Loucy (cell line): ENCODE measurements around the gene RABAC1.

Source experiments
- H2AFZ ChIP-seq: fragments of 200-600 bp; sonication (generic); 2 replicates; pipeline ENCODE4 v1.6.0; 2016; ENCODE audit warnings: antibody characterized with exemption, mild to moderate bottlenecking, low read length, moderate library complexity
- H3F3A ChIP-seq: fragments of 200-600 bp; 2 replicates; pipeline ENCODE4 v1.6.0; 2016; ENCODE audit warnings: antibody characterized with exemption, low read depth, mild to moderate bottlenecking
- H3K27me3 ChIP-seq: fragments of 200-600 bp; sonication (generic); 2 replicates; pipeline ENCODE4 v1.6.1; 2014; ENCODE audit warnings: low read length, mild to moderate bottlenecking; ENCODE audit not compliant: insufficient read depth, poor library complexity, severe bottlenecking
- H3K36me3 ChIP-seq: fragments of 200-600 bp; sonication (generic); 2 replicates; pipeline ENCODE4 v1.6.1; 2016; ENCODE audit warnings: low read length; ENCODE audit not compliant: insufficient read depth
- H3K4me1 ChIP-seq: fragments of 200-600 bp; sonication (generic); 2 replicates; pipeline ENCODE4 v1.5.1; 2014; ENCODE audit warnings: low read length, mild to moderate bottlenecking; ENCODE audit not compliant: insufficient read depth, poor library complexity, severe bottlenecking
- H3K4me2 ChIP-seq: fragments of 200-600 bp; sonication (generic); 2 replicates; pipeline ENCODE4 v1.6.0; 2014; ENCODE audit warnings: antibody characterized with exemption, low read length, low read depth, mild to moderate bottlenecking; ENCODE audit not compliant: poor library complexity, severe bottlenecking
- H3K4me3 ChIP-seq: fragments of 200-600 bp; sonication (generic); 2 replicates; pipeline ENCODE4 v1.5.1; 2014; ENCODE audit warnings: low read length, mild to moderate bottlenecking, mixed read lengths; ENCODE audit not compliant: poor library complexity, severe bottlenecking
- H3K79me2 ChIP-seq: fragments of 200-600 bp; sonication (generic); 2 replicates; pipeline ENCODE4 v1.6.1; 2014; ENCODE audit warnings: low read length; ENCODE audit not compliant: insufficient read depth
- H3K9ac ChIP-seq: fragments of 200-600 bp; sonication (generic); 2 replicates; pipeline ENCODE4 v1.6.0; 2014; ENCODE audit warnings: mild to moderate bottlenecking, low read depth, low read length, moderate library complexity; ENCODE audit not compliant: poor library complexity, severe bottlenecking
- H3K9me2 ChIP-seq: fragments of 200-600 bp; sonication (generic); replicated peaks from 2 replicates; pipeline ENCODE4 v1.6.1; 2016; ENCODE audit warnings: low read depth, low read length, mixed read lengths
- H3K9me3 ChIP-seq: fragments of 200-600 bp; sonication (generic); 2 replicates; pipeline ENCODE4 v1.6.1; 2014; ENCODE audit warnings: mild to moderate bottlenecking, antibody characterized with exemption, low read length, low read depth; ENCODE audit not compliant: insufficient read depth
- H4K20me1 ChIP-seq: fragments of 200-600 bp; sonication (generic); 2 replicates; pipeline ENCODE4 v1.6.0; 2014; ENCODE audit warnings: antibody characterized with exemption, low read length, mild to moderate bottlenecking; ENCODE audit not compliant: insufficient read depth, poor library complexity, severe bottlenecking
- EZH2phosphoT487 ChIP-seq: fragments of 200-600 bp; IDR thresholded peaks from 2 replicates; pipeline ENCODE4 v1.6.1; 2018; ENCODE audit warnings: antibody characterized with exemption, mild to moderate bottlenecking, moderate library complexity, borderline replicate concordance
- TF ChIP-seq, protein P1 (sequence below): fragments of 200-600 bp; sonication (generic); conservative IDR thresholded peaks from 2 replicates; pipeline ENCODE4 v1.5.1; 2014; ENCODE audit warnings: mild to moderate bottlenecking, antibody characterized with exemption, low read length

The RABAC1 gene

DNA sequence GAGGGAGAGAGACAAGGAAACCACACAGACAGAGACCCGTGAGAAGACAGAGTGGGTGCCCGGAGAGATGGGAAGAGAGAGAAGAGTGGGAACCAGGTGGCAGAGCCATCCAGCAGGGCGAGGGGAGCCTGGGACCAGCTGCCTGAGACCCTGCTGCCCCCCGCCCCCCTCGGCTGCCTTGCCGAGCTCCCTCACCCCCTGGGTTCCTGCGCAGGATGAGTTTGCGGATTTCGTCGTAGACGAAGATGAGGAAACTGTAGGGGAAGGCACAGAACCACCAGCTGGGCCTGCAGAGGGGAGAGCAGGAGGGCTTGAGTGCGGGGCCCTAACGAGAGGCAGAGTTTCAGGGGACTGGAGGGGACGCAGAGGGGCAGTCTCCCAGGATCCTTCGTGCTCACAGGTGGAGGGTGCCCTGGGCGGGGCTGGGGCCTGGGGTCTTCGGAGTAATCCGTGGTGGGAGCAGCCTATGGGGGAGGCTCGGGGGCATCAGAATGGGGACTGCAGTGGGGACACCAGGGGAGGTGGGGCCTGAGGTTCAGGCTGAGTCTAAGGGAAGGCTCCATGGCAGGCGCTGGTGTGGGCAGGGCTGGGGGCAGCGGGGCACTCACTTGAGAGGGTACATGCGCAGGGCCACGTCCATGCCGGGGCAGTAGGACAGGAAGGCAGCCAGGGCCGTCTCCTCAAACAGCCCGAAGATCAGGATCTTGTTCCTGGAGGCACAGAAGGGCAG is 8.1 kb upstream of the RABAC1 start:
- H2AFZ ChIP-seq = no peak overlapping the region
- H3K4me1 ChIP-seq = no peaks in the 10 kb centered on the region
- H3K36me3 ChIP-seq = no peaks in the 10 kb centered on the region

DNA sequence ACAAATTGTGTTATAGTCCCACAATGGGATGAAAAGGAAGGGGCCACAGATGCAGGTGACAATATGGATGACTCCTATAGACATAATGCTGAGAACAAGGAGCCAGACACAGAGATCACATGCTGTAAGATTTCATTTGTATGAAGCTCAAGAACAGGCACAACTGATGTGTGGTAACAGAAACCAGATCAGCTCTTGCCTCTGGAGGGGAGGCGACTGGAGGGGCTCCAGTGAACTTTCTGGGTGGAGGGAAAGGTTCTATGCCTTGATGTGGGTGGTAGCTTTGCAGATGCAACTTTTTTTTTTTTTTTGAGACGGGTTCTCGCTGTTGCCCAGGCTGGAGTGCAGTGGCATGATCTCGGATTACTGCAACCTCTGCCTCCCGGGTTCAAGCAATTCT is 6.0 kb upstream of the RABAC1 start:
- Histone ChIP-seq H3K9me2 (no peaks in the 10 kb centered on the region), H3K79me2 (no peaks in the 10 kb centered on the region), H3K36me3 (no peaks in the 10 kb centered on the region), H3K4me1 (no peaks in the 10 kb centered on the region), H3K4me3 (no peak overlapping the region), H3K9me3 (no peaks in the 10 kb centered on the region), H3K4me2 (no peak overlapping the region), H2AFZ (no peak overlapping the region), H3F3A (no peaks in the 10 kb centered on the region), H3K9ac (no peak overlapping the region), H4K20me1 (no peaks in the 10 kb centered on the region), H3K27me3 (no peaks in the 10 kb centered on the region)
- TF ChIP-seq, protein P1, sequence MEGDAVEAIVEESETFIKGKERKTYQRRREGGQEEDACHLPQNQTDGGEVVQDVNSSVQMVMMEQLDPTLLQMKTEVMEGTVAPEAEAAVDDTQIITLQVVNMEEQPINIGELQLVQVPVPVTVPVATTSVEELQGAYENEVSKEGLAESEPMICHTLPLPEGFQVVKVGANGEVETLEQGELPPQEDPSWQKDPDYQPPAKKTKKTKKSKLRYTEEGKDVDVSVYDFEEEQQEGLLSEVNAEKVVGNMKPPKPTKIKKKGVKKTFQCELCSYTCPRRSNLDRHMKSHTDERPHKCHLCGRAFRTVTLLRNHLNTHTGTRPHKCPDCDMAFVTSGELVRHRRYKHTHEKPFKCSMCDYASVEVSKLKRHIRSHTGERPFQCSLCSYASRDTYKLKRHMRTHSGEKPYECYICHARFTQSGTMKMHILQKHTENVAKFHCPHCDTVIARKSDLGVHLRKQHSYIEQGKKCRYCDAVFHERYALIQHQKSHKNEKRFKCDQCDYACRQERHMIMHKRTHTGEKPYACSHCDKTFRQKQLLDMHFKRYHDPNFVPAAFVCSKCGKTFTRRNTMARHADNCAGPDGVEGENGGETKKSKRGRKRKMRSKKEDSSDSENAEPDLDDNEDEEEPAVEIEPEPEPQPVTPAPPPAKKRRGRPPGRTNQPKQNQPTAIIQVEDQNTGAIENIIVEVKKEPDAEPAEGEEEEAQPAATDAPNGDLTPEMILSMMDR = no peak
- TF ChIP-seq EZH2phosphoT487 = no peak

More for the DNA sequence above, 8.1 kb upstream of the RABAC1 start:
- H3K79me2 ChIP-seq = no peaks in the 10 kb centered on the region
- H3K9me2 ChIP-seq = no peaks in the 10 kb centered on the region
- no peaks in the 10 kb centered on the region for H4K20me1 ChIP-seq
- no peaks in the 10 kb centered on the region for H3K9me3 ChIP-seq
- no peaks in the 10 kb centered on the region for H3K27me3 ChIP-seq
- TF ChIP-seq, protein P1 = no peak
- TF ChIP-seq EZH2phosphoT487 = no peak
- H3K9ac ChIP-seq = no peak overlapping the region
- H3K4me3 ChIP-seq = no peak overlapping the region
- no peaks in the 10 kb centered on the region for H3F3A ChIP-seq
- H3K4me2 ChIP-seq = no peak overlapping the region

DNA sequence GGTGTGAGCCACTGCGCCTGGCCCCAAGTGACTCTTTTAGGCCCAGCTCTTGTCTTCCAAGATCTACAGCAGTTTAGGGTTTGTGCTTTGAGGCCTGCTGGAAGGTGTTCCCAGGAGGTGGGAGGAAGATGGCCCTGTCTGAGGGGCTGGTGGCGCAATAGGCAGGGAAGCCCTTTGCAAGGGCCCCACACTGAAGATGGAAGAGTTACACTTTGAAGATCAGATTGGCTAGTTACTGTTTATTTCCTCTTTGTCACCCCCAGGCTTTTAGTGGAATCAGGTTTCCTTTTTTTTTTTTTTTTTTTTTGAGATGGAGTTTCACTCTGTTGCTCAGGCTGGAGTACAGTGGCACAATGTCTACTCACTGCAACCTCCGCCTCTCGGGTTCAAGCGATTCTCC is 1.9 kb upstream of the RABAC1 start:
- Histone ChIP-seq H4K20me1 (no peaks in the 10 kb centered on the region), H3K27me3 (no peaks in the 10 kb centered on the region), H3K4me1 (peaks cover 12% of the 10 kb centered on the region), H3K9ac (no peak overlapping the region), H3K4me2 (no peak overlapping the region), H3K9me3 (no peaks in the 10 kb centered on the region), H2AFZ (no peak overlapping the region), H3K36me3 (no peaks in the 10 kb centered on the region), H3K4me3 (no peak overlapping the region), H3K79me2 (no peaks in the 10 kb centered on the region), H3F3A (no peaks in the 10 kb centered on the region), H3K9me2 (no peaks in the 10 kb centered on the region)
- TF ChIP-seq, protein P1 = no peak
- TF ChIP-seq EZH2phosphoT487 = no peak
